A549 (cell line): ENCODE data around the gene RAPGEF6. TPM values are rescaled to one million over a fixed set of nuclear protein-coding genes. Genes with fewer than 3 reads are reported as not detected.

Source experiments
- ATAC-seq, 2 experiments: fragments of 200-7000 bp in 1 of 2; fragments of >200 bp in 1 of 2; cut with Nextera tagmentation in 1 of 2; cut with Tn5 transposase in 1 of 2; 3 replicates each; pipeline versions ENCODE4 v1.8.0 to v1.9.1; 2018 to 2020; ENCODE audit warnings: mild to moderate bottlenecking in 1 of 2, moderate library complexity in 1 of 2
- CTCF ChIA-PET: fragments of 300-600 bp; sonication (Branson Sonifier 250); formaldehyde crosslinking; extraction: SDS; loops from one replicate; lab custom pipeline; 2021; ENCODE audit warnings: antibody characterized with exemption, inconsistent platforms; lab: Yijun Ruan, JAX
- POLR2A ChIA-PET: fragments of 350-600 bp; formaldehyde crosslinking; extraction: SDS; loops from one replicate; lab custom pipeline; 2021; ENCODE audit warnings: antibody characterized with exemption, inconsistent platforms; lab: Yijun Ruan, JAX
- DNase-seq, 2 experiments: peaks; one replicate each; pipeline versions ENCODE4 v3.0.0 to v3.0.0-alpha.2; 2011 to 2016; ENCODE audit warnings: low read depth in 1 of 2, low spot score in 1 of 2
- FAIRE-seq: peaks from 2 replicates; lab custom pipeline; 2011; peaks lifted over from hg19 to GRCh38; lab: Jason Lieb, UNC
- H3K27ac ChIP-seq, 2 experiments: fragments of >200 bp; sonication (Bioruptor Twin); formaldehyde crosslinking; 3 replicates each; pipeline ENCODE4 v1.5.1; 2016 to 2017
- H3K4me1 ChIP-seq: fragments of >200 bp; sonication (Bioruptor Twin); formaldehyde crosslinking; 3 replicates; pipeline ENCODE4 v1.6.1; 2016
- H3K4me2 ChIP-seq: fragments of >200 bp; sonication (Bioruptor Twin); formaldehyde crosslinking; 3 replicates; pipeline ENCODE4 v1.6.1; 2016
- H3K4me3 ChIP-seq: fragments of >200 bp; sonication (Bioruptor Twin); formaldehyde crosslinking; 3 replicates; pipeline ENCODE4 v1.5.1; 2016
- H3K9me3 ChIP-seq: fragments of >200 bp; sonication (Bioruptor Twin); formaldehyde crosslinking; 3 replicates; pipeline ENCODE4 v1.6.1; 2016
- CEBPB ChIP-seq, 2 experiments: fragments of >200 bp in 1 of 2; sonication (Bioruptor Twin) in 1 of 2; formaldehyde crosslinking in 1 of 2; IDR thresholded peaks; 2 replicates each; pipeline ENCODE4 v1.6.1; 2012 to 2016
- CHD2 ChIP-seq: fragments of 150-350 bp; IDR thresholded peaks from 2 replicates; pipeline ENCODE4 v1.6.1; 2014; ENCODE audit warnings: low read length; ENCODE audit not compliant: partially characterized antibody
- EHMT2 ChIP-seq: fragments of 200-600 bp; sonication (generic); IDR thresholded peaks from 2 replicates; pipeline ENCODE4 v1.6.1; 2016; ENCODE audit warnings: antibody characterized with exemption, low read depth, mild to moderate bottlenecking, moderate library complexity
- EP300 ChIP-seq, 2 experiments: fragments of >200 bp; sonication (Bioruptor Twin); formaldehyde crosslinking; IDR thresholded peaks; 2 replicates in 1 of 2; 3 replicates in 1 of 2; pipeline ENCODE4 v1.6.1; 2016 to 2017
- FOXS1 ChIP-seq: fragments of 250-450 bp; sonication (Bioruptor Pico); IDR thresholded peaks from 2 replicates; pipeline ENCODE4 v1.5.0; 2020; ENCODE audit warnings: mild to moderate bottlenecking, moderate library complexity
- GATA3 ChIP-seq: IDR thresholded peaks from 2 replicates; pipeline ENCODE4 v1.6.1; 2012; ENCODE audit warnings: borderline replicate concordance
- HDAC2 ChIP-seq: fragments of 200-600 bp; sonication (generic); IDR thresholded peaks from 2 replicates; pipeline ENCODE4 v1.6.1; 2016
- HEYL ChIP-seq: fragments of 250-450 bp; sonication (Bioruptor Pico); IDR thresholded peaks from 2 replicates; pipeline ENCODE4 v1.8.0; 2021; ENCODE audit warnings: mild to moderate bottlenecking, moderate library complexity
- HOXA7 ChIP-seq: fragments of 250-450 bp; sonication (Bioruptor Pico); IDR thresholded peaks from 2 replicates; pipeline ENCODE4 v1.5.0; 2020; ENCODE audit warnings: mild to moderate bottlenecking, moderate library complexity
- HOXB13 ChIP-seq: fragments of 250-450 bp; sonication (Bioruptor Pico); IDR thresholded peaks from 2 replicates; pipeline ENCODE4 v1.5.0; 2020; ENCODE audit warnings: low read depth, mild to moderate bottlenecking, moderate library complexity
- JUN ChIP-seq, 2 experiments: fragments of >200 bp; sonication (Bioruptor Twin); formaldehyde crosslinking; IDR thresholded peaks; 2 replicates in 1 of 2; 3 replicates in 1 of 2; pipeline ENCODE4 v1.6.1; 2016 to 2017
- JUNB ChIP-seq: fragments of >200 bp; sonication (Bioruptor Twin); formaldehyde crosslinking; IDR thresholded peaks from 2 replicates; pipeline ENCODE4 v1.6.1; 2016
- MAFK ChIP-seq: fragments of 450-650 bp; IDR thresholded peaks from 2 replicates; pipeline ENCODE4 v1.6.1; 2014; ENCODE audit not compliant: partially characterized antibody
- MAZ ChIP-seq: fragments of 150-350 bp; IDR thresholded peaks from 2 replicates; pipeline ENCODE4 v1.6.1; 2014; ENCODE audit warnings: antibody characterized with exemption, low read depth, low read length, borderline replicate concordance
- NPAS2 ChIP-seq: fragments of 250-450 bp; sonication (Bioruptor Pico); IDR thresholded peaks from 2 replicates; pipeline ENCODE4 v1.8.0; 2022; ENCODE audit warnings: mild to moderate bottlenecking, moderate library complexity, borderline replicate concordance
- PHF8 ChIP-seq: fragments of 200-600 bp; sonication (generic); IDR thresholded peaks from 2 replicates; pipeline ENCODE4 v1.6.1; 2016; ENCODE audit warnings: low read depth, mild to moderate bottlenecking, antibody characterized with exemption, moderate library complexity, borderline replicate concordance
- RARB ChIP-seq: fragments of 250-450 bp; sonication (Bioruptor Pico); IDR thresholded peaks from 2 replicates; pipeline ENCODE4 v1.8.0; 2021; ENCODE audit warnings: mild to moderate bottlenecking, moderate library complexity
- RFX5 ChIP-seq: fragments of 450-650 bp; IDR thresholded peaks from 2 replicates; pipeline ENCODE4 v1.7.1; 2014; ENCODE audit warnings: antibody characterized with exemption, mild to moderate bottlenecking, moderate library complexity
- RNF2 ChIP-seq: fragments of 200-600 bp; sonication (generic); IDR thresholded peaks from 2 replicates; pipeline ENCODE4 v1.6.1; 2016; ENCODE audit warnings: low read depth, mild to moderate bottlenecking, antibody characterized with exemption, moderate library complexity, borderline replicate concordance
- TFCP2L1 ChIP-seq: fragments of 250-450 bp; sonication (Bioruptor Pico); IDR thresholded peaks from 2 replicates; pipeline ENCODE4 v1.5.0; 2021; ENCODE audit warnings: mild to moderate bottlenecking
- ZC3H11A ChIP-seq: fragments of 450-650 bp; IDR thresholded peaks from 2 replicates; pipeline ENCODE4 v1.6.1; 2014; ENCODE audit warnings: antibody characterized with exemption, mild to moderate bottlenecking
- ZNF302 ChIP-seq: fragments of 250-450 bp; sonication (Bioruptor Pico); IDR thresholded peaks from 2 replicates; pipeline ENCODE4 v1.9.0; 2021; ENCODE audit warnings: inconsistent platforms, mild to moderate bottlenecking, moderate library complexity
- WGBS: methylation state at CpG from one replicate; pipeline ENCODE4 v1.1.6; 2017; ENCODE audit errors: missing lambda C conversion rate; 5-methylcytosine and 5-hydroxymethylcytosine counted together
- polyA plus RNA-seq, 4 experiments: library from polyadenylated mRNA; depleted of rRNA in 3 of 4; stranded (reverse); fragments of >200 nt; fragmentation: RNase III in 1 of 4; extraction: RNeasy Plus Mini Kit Qiagen cat#74134 plus additional on column Dnase treatment in 1 of 4; gene quantifications; 2 replicates in 3 of 4; 3 replicates in 1 of 4; pipeline ENCODE4 v1.2.3, GENCODE V29; 2011 to 2017
- TF ChIP-seq, protein P1 (sequence below): fragments of 250-450 bp; sonication (Bioruptor Pico); IDR thresholded peaks from 2 replicates; pipeline ENCODE4 v1.5.0; 2020; ENCODE audit warnings: low read depth, mild to moderate bottlenecking, moderate library complexity
- TF ChIP-seq, protein P2 (sequence below): IDR thresholded peaks from 2 replicates; pipeline ENCODE4 v1.6.1; 2012; ENCODE audit warnings: low read depth, borderline replicate concordance
- TF ChIP-seq, protein P3 (sequence below): fragments of 250-450 bp; sonication (Bioruptor Pico); IDR thresholded peaks from 2 replicates; pipeline ENCODE4 v1.5.0; 2021; ENCODE audit warnings: mild to moderate bottlenecking, moderate library complexity, borderline replicate concordance

The RAPGEF6 gene
- polyA plus RNA-seq, 2 of the 4 experiments (the other 2 are of a cell fraction): 5.9 to 15.2 TPM

DNA sequence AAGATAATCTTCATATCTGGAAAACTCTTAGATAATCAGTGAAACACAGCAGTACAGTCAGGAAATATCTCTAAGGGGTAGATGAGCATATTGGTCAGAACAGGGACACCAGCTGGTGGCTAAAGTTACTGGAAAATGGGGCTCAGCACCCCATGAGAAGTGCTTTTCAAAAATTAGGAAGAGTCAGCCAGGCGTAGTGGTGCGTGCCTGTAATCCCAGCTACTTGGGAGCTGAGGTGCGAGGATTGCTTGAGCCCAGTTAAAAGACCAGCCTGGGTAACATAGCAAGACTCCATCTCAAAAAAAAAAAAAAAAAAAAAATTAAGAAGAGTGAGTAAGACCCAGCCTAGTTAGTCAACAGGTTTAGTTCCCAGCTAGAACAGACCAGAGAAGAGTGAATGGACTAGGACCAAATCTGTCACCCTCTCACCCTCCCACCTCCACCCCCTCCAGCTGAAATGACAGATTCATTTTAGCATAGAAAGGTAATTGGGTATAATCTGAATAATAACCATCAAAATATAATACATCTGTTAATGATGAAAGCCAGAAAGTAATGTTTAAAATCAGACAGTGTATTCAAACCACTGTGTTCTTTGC lies 250.3 kb downstream of the RAPGEF6 start:
- Histone ChIP-seq H3K4me1 (peaks cover 24% of the 10 kb centered on the region), H3K4me3 (no peak overlapping the region), H3K4me2 (no peak overlapping the region), H3K27ac (no peak overlapping the region), H3K9me3 (no peaks in the 10 kb centered on the region)
- WGBS: 100% methylated on average over 3 of the region's 3 CpGs
- ChIA-PET POLR2A (no interaction called here), CTCF (interaction anchor here (0.7 to 4.5 kb wide), 3 partner anchors 119 to 259 kb away, joined by 3 to 19 read pairs (median 3); partner anchors contain the start of gene HINT1)
- TF ChIP-seq JUN (IDR thresholded peaks at IDR 0.05): no peak
- TF ChIP-seq CEBPB (IDR thresholded peaks at IDR 0.05): no peak
- no peak for TF ChIP-seq HOXB13 (CRISPR knock-in tag)
- no peak for TF ChIP-seq HDAC2
- no peak for TF ChIP-seq ZC3H11A
- TF ChIP-seq HOXA7 (CRISPR knock-in tag): no peak
- TF ChIP-seq CHD2: no peak
- no peak for TF ChIP-seq RFX5
- TF ChIP-seq RARB: no peak
- no peak for TF ChIP-seq TFCP2L1 (CRISPR knock-in tag)
- no peak for TF ChIP-seq EHMT2
- FAIRE-seq: no peak
- ATAC-seq: no peak
- DNase-seq: no peak

DNA sequence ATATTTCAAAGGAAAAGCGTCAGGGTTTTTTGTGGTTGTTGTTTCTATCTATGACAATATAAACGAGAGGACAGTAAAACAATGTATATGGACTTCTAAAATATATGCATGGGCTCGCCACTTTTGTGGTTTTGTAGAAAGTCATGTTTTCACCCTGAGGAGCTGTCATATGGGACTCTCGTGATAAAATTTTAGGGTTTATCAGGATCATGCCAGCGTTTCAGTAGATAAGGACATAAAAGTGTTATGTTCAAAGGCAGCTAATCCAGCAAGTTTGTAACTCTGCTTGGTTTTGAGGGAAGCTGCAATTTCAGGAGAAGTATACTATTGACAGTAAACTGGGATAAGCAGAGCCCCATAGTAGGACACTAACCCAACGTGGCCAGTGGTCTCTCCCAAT lies 250.9 kb downstream of the RAPGEF6 start:
- ChIA-PET CTCF (interaction anchor here (0.7 to 4.5 kb wide), 2 partner anchors 12 to 119 kb away, joined by 3 to 19 read pairs; no protein-coding TSS in a partner anchor), POLR2A (no interaction called here)
- DNase-seq (no peak), ATAC-seq (no peak), FAIRE-seq (no peak)
- Histone ChIP-seq H3K27ac (no peak overlapping the region), H3K9me3 (no peaks in the 10 kb centered on the region), H3K4me1 (peaks cover 29% of the 10 kb centered on the region), H3K4me2 (no peak overlapping the region), H3K4me3 (no peak overlapping the region)
- TF ChIP-seq HOXA7 (CRISPR knock-in tag) (no peak), RNF2 (no peak), TFCP2L1 (CRISPR knock-in tag) (no peak), EP300 (IDR thresholded peaks at IDR 0.05) (no peak), FOXS1 (no peak), PHF8 (no peak), MAFK (no peak), ZNF302 (no peak), GATA3 (no peak), RARB (no peak), HEYL (no peak), MAZ (no peak), JUNB (no peak), NPAS2 (CRISPR knock-in tag) (no peak)
- TF ChIP-seq, protein P1, sequence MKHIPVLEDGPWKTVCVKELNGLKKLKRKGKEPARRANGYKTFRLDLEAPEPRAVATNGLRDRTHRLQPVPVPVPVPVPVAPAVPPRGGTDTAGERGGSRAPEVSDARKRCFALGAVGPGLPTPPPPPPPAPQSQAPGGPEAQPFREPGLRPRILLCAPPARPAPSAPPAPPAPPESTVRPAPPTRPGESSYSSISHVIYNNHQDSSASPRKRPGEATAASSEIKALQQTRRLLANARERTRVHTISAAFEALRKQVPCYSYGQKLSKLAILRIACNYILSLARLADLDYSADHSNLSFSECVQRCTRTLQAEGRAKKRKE (CRISPR knock-in tag): no peak
- TF ChIP-seq, protein P2, sequence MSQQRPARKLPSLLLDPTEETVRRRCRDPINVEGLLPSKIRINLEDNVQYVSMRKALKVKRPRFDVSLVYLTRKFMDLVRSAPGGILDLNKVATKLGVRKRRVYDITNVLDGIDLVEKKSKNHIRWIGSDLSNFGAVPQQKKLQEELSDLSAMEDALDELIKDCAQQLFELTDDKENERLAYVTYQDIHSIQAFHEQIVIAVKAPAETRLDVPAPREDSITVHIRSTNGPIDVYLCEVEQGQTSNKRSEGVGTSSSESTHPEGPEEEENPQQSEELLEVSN: no peak
- TF ChIP-seq, protein P3, sequence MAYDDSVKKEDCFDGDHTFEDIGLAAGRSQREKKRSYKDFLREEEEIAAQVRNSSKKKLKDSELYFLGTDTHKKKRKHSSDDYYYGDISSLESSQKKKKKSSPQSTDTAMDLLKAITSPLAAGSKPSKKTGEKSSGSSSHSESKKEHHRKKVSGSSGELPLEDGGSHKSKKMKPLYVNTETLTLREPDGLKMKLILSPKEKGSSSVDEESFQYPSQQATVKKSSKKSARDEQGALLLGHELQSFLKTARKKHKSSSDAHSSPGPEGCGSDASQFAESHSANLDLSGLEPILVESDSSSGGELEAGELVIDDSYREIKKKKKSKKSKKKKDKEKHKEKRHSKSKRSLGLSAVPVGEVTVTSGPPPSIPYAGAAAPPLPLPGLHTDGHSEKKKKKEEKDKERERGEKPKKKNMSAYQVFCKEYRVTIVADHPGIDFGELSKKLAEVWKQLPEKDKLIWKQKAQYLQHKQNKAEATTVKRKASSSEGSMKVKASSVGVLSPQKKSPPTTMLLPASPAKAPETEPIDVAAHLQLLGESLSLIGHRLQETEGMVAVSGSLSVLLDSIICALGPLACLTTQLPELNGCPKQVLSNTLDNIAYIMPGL (CRISPR knock-in tag): no peak
- WGBS: 92% methylated on average over 6 of the region's 6 CpGs
